Measurements from ENCODE around the gene NUDT19.

The NUDT19 gene

GRCh38 chr19:32717496-32717895, 25.9 kb downstream of the NUDT19 start:
- no peak for DNase-seq

DNA sequence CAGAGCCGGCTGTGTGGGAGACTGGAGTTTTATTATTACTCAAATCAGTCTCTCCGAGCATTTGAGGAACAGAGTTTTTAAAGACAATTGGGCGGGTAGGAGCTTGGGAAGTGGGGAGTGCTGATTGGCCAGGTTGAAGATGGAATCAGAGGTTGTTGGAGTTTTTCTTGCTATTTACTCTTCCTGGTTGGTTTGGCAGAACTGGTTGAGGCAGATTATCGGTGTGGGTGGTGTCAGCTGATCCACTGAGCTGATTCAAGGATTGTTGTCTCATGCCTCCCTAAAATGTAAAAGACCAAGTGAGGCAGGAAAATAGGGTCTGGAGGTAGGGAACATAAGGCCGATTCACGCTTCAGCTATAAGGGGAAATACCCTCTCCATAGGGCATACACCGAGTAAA, 26.7 kb downstream of the NUDT19 start:
- no peak for DNase-seq

DNA sequence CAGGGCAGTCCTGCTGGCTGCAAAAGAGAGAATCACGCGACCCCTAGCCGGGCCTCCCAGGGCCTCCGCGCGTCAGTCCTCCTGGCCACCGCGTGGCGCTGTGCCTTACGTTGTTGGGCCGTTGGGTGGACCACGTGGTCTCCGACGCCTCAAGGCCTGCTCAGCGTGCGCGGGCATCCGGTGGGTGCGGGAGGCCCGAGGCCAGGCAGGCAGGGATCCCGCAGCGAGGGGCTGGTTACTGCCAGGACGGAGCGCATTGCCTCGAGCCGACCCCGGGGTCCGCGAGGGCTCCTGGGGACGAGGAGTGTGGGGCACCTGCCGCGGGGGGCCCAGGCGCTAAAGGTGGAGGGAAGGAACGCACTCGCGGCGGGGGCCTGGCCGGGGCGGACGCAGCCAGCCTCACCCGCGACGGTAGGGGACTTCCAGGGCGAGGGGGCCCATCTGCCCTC, 28.0 kb downstream of the NUDT19 start, which contains the start of gene TDRD12:
Gene TDRD12, plus strand, starts transcription at position 157 of the 449 bp plus-strand sequence. CDS start 306 bp downstream, outside the sequence.
- no peak for DNase-seq

DNA sequence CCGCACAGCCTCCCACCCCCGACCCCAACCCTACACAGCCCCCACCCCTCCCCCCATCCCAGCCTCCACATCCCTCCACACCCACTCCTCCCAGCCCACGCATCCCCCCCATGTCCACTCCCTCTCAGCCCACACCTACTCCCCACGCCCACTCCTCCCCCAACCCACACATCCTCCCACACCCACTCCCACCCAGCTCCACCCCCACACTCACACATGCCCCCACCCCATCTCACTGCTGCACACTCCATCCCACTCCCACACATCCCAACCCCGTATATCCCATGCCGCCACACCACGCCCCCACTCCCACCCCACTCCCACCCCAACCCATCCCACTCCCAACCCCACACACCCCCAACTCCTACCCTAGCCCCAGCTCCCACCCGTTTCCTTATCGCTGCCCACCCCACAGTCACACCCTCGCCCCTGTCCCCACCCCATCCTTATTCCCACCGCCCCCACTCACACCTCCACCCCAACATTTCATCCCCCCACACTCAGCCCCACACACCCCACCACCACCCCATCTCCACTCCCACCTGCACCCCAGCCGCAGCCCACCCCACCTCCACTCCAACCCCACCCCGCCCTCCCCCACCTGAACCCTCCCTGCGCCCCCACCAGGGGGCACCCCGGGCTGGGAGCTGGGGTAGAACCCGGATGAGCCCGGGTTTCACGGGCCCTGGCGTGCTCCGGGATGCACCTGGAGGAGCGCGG, 28.8 kb downstream of the NUDT19 start:
- no peak for DNase-seq

- no peak for DNase-seq
Observed at GRCh38 chr19:32720936-32721250, 29.3 kb downstream of the NUDT19 start.

DNA sequence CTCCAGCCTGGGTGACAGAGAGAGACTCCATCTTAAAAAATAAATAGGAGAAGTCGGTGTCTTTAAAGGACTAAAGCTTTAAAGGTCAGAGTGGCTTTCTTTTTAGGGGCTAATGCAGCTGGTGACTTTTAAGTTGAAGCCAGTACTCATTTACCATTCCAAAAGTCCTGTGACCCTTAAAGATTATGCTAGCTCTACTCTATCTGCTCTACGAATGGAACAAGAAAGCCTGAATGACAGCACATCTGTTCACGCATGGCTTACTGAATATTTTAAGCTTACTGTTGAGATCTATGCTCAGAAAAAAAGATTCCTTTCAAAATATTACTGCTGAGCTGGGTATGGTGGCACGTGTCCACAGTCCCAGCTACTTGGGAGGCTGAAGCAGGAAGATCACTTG, 44.3 kb downstream of the NUDT19 start:
- no peak for DNase-seq

DNA sequence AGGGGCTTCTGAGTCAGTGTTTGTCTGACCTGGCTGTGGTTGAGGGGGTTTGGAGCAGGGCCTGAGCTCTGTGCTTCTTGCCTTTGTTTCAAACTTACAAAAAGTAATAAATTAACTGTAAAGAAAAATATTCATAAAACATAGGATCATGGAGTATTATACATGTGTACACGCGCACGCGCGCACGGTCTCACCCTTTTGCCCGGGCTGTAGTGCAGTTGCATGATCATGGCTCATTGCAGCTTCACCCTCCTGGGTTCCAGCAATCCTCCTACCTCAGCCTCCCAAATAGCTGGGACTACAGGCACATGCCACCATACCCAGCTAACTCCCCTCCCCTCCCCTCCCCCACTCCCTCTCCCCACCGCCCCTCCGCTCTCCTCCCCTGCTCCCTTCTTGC, 51.4 kb downstream of the NUDT19 start:
- no peak for DNase-seq

- no peak for DNase-seq
Observed at GRCh38 chr19:32743447-32743846, 51.8 kb downstream of the NUDT19 start.

- DNase-seq: no peak
Observed at GRCh38 chr19:32744555-32745325, 53.1 kb downstream of the NUDT19 start.

DNA sequence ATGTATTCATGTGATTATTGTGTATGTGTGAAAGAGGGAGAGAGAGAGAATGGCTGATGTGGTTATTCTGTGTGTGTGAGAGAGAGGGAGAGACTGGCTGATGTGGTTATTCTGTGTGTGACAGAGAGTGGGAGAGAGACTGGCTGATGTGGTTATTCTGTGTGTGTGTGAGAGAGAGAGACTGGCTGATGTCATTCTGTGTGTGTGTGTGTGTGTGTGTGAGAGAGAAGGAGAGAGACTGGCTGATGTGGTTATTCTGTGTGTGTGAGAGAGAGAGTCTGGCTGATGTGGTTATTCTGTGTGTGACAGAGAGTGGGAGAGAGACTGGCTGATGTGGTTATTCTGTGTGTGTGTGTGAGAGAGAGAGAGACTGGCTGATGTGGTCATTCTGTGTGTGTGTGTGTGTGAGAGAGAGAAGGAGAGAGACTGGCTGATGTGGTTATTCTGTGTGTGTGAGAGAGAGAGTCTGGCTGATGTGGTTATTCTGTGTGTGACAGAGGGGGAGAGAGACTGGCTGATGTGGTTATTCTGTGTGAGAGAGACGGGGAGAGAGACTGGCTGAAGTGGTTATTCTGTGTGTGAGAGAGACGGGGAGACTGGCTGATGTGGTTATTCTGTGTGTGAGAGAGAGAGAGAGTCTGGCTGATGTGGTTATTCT, 54.1 kb downstream of the NUDT19 start:
- DNase-seq: peak; percentile 51 to 58

DNA sequence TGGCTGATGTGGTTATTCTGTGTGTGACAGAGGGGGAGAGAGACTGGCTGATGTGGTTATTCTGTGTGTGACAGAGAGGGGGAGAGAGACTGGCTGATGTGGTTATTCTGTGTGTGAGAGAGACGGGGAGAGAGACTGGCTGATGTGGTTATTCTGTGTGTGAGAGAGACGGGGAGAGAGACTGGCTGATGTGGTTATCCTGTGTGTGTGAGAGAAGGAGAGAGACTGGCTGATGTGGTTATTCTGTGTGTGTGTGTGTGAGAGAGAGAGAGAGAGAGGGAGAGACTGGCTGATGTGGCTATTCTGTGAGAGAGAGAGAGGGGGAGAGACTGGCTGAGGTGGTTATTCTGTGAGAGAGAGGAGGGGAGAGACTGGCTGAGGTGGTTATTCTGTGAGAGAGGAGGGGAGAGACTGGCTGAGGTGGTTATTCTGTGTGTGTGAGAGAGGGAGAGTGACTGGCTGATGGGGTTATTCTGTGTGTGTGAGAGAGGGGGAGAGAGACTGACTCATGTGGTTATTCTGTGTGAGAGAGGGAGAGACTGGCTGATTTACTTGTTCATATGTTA, 55.1 kb downstream of the NUDT19 start:
- peak; percentile 66 to 67 for DNase-seq

GRCh38 chr19:32748497-32748896, 56.9 kb downstream of the NUDT19 start:
- peak in 1 of 2 donors; percentile 19 for DNase-seq

DNA sequence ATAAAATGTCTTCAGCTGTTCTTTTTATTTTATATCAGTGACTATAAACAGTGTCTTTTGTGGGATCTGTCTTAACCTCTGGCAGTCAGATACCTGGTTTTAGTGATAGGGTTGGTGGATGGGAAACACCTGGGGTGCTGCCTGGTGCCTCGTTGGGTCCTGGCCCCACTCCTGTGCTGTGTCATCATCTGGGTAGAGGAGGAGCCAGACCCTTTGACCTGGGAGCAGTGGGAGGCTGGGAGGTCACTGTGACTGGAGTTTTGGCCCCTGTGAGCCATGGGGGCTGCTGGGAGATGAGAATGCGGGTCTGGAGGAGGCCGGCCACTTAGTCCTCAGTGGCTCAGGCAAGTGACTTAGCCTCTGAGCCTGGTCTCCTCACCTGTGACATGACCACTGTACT, 57.3 kb downstream of the NUDT19 start:
- no peak for DNase-seq

GRCh38 chr19:32749361-32749760, 57.7 kb downstream of the NUDT19 start:
- DNase-seq: no peak

DNA sequence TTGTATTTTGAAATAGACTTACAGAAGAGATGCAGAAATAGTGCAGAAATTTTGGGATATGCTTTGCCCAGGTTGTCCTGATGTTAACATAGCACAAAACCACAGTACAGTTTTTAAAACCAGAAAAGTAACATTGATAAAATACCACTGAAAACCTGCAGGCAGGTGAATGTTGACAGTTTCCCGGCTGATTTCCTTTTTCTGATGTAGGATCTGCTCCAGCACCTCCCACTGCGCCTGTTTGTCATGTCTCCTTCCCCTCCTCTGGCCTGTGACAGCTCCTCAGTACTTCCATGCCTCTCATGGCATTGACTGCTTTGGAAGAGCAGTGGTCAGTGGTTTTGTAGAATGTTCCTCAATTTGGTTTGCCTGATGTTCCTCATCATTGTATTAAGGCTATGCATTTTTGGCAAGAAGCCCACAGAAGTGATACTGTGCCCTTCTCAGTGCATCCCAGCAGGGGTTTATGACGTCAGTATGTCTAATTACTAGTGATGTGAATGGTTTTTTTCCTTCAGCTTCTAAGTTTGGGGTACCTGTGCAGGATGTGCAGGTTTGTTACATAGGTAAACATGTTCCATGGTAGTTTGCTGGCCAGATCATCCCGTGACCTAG, 58.9 kb downstream of the NUDT19 start:
- peak in 1 of 2 donors; percentile 1 for DNase-seq

GRCh38 chr19:32751066-32751465, 59.4 kb downstream of the NUDT19 start:
- no peak for DNase-seq

DNA sequence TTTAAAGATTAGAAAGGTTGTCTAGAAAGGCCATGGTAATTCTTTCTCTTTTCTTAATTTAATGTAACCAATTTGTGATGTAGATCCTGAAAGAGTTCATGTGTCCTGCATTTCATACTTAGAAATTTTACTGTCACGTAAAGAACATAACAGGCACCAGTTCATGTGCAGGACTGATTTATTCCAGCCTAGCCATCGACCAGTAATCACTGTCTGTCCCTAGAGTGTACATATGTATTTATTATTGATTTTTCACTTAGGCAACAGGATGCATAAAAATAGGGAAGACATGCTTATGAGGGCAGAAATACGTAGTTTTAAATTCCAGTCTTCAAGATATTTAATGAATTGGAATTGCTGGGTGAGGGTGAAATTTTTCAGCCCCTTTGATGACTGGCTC, 65.6 kb downstream of the NUDT19 start:
- no peak for DNase-seq
